Peyer's patch (tissue), 4 donors: ENCODE results near the gene RAN. TPM values are rescaled to one million over a fixed set of nuclear protein-coding genes. Genes with fewer than 3 reads are reported as not detected.
A peak's percentile ranks its signal among the peaks of the same experiment; 100 is the strongest.

Experiments used
- DNase-seq, 3 donors: peaks; one replicate each; pipeline ENCODE4 v3.0.0-alpha.2; 2017 to 2019
- H3K27ac ChIP-seq, 4 donors: fragments of 200-600 bp; sonication (generic); one replicate each; pipeline ENCODE4 v1.5.1; 2016 to 2019
- H3K27me3 ChIP-seq, 2 donors: fragments of 200-600 bp; sonication (generic); one replicate each; pipeline ENCODE4 v1.5.1; 2019
- H3K36me3 ChIP-seq, 3 donors: fragments of 200-600 bp; sonication (generic); one replicate each; pipeline ENCODE4 v1.5.1; 2016 to 2019
- H3K4me1 ChIP-seq, 4 donors: fragments of 200-600 bp; sonication (generic); one replicate each; pipeline ENCODE4 v1.5.1; 2016 to 2019
- H3K4me3 ChIP-seq, 4 donors: fragments of 200-600 bp; sonication (generic); 1 replicate in 3 of 4; 2 replicates in 1 of 4; pipeline ENCODE4 v1.5.1; 2016 to 2019; ENCODE audit warnings: mild to moderate bottlenecking in 1 of 4
- H3K9me3 ChIP-seq, 4 donors: fragments of 200-600 bp; sonication (generic); one replicate each; pipeline ENCODE4 v1.5.1; 2016 to 2019; ENCODE audit warnings: mild to moderate bottlenecking in 1 of 4
- POLR2A ChIP-seq, 2 donors: fragments of 450-650 bp; IDR thresholded peaks; one replicate each; pipeline ENCODE4 v1.5.1; 2017; ENCODE audit warnings: antibody characterized with exemption in 2 of 2, mild to moderate bottlenecking in 2 of 2, moderate library complexity in 2 of 2
- total RNA-seq, 4 donors: library from RNA; depleted of rRNA; stranded (reverse); fragments of >200 nt; gene quantifications; one replicate each; pipeline ENCODE4 v1.1.0, GENCODE V29; 2016
- TF ChIP-seq, protein P1 (sequence below), 6 experiments: fragments of 450-650 bp in 4 of 6; fragments of 200-600 bp in 2 of 6; sonication (generic) in 1 of 6; IDR thresholded peaks; one replicate each; pipeline ENCODE4 v1.5.1; 2017 to 2019; ENCODE audit warnings: antibody characterized with exemption in 6 of 6, mild to moderate bottlenecking in 3 of 6, moderate library complexity in 1 of 6

Gene RAN
- total RNA-seq, 4 donors from 2014 or later: 48.4 to 154 (median 114) TPM

- no peak for DNase-seq
- TF ChIP-seq POLR2A (IDR thresholded peaks at IDR 0.05): no peak
- H3K27ac ChIP-seq: no peak overlapping the region
Measured at GRCh38 chr12:130829391-130830245, 42.2 kb upstream of the RAN start.

GRCh38 chr12:130830246-130830551 lies 41.7 kb upstream of the RAN start:
- H3K4me1 ChIP-seq: peaks cover 0 to 13% (median 0%) of the 10 kb centered on the region in 4 donors
- no peaks in the 10 kb centered on the region for H3K9me3 ChIP-seq
- H3K27ac ChIP-seq: no peak overlapping the region
- TF ChIP-seq, protein P1, sequence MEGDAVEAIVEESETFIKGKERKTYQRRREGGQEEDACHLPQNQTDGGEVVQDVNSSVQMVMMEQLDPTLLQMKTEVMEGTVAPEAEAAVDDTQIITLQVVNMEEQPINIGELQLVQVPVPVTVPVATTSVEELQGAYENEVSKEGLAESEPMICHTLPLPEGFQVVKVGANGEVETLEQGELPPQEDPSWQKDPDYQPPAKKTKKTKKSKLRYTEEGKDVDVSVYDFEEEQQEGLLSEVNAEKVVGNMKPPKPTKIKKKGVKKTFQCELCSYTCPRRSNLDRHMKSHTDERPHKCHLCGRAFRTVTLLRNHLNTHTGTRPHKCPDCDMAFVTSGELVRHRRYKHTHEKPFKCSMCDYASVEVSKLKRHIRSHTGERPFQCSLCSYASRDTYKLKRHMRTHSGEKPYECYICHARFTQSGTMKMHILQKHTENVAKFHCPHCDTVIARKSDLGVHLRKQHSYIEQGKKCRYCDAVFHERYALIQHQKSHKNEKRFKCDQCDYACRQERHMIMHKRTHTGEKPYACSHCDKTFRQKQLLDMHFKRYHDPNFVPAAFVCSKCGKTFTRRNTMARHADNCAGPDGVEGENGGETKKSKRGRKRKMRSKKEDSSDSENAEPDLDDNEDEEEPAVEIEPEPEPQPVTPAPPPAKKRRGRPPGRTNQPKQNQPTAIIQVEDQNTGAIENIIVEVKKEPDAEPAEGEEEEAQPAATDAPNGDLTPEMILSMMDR (IDR thresholded peaks at IDR 0.05): no peak
- TF ChIP-seq POLR2A (IDR thresholded peaks at IDR 0.05): no peak
- DNase-seq: no peak
- no peak overlapping the region for H3K4me3 ChIP-seq
- no peaks in the 10 kb centered on the region for H3K27me3 ChIP-seq
- H3K36me3 ChIP-seq: no peaks in the 10 kb centered on the region

More at GRCh38 chr12:130829391-130830245, 42.2 kb upstream of the RAN start:
- no peak overlapping the region for H3K4me3 ChIP-seq
- no peaks in the 10 kb centered on the region for H3K36me3 ChIP-seq
- H3K4me1 ChIP-seq: peaks cover 0 to 13% (median 0%) of the 10 kb centered on the region in 4 donors
- H3K9me3 ChIP-seq: no peaks in the 10 kb centered on the region
- H3K27me3 ChIP-seq: no peaks in the 10 kb centered on the region

DNA sequence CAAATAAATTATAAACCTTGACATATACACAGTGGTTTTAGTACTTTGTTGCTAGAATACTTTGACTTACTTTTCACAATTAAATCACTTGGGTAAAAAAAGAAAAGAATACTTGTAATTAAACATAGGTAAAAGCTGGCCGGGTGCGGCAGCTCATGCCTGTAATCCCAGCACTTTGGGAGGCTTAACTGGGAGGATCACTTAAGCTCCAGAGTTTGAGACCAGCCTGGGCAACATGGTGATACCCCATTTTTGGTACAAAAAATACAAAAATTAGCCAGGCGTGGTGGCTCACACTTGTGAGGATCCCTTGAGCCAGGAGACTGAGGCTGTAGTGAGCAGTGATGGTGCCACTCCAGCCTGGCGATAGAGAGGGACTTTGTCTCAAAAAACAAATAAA lies 40.6 kb upstream of the RAN start:
- H3K36me3 ChIP-seq: no peaks in the 10 kb centered on the region
- no peaks in the 10 kb centered on the region for H3K27me3 ChIP-seq
- no peaks in the 10 kb centered on the region for H3K9me3 ChIP-seq
- TF ChIP-seq, protein P1 (IDR thresholded peaks at IDR 0.05): no peak
- no peak for TF ChIP-seq POLR2A (IDR thresholded peaks at IDR 0.05)
- no peak overlapping the region for H3K27ac ChIP-seq
- no peak overlapping the region for H3K4me3 ChIP-seq
- DNase-seq: no peak
- peaks cover 0 to 13% (median 0%) of the 10 kb centered on the region in 4 donors for H3K4me1 ChIP-seq

GRCh38 chr12:130831876-130832405 lies 39.9 kb upstream of the RAN start:
- DNase-seq: no peak
- Histone ChIP-seq H3K9me3 (no peaks in the 10 kb centered on the region), H3K27me3 (no peaks in the 10 kb centered on the region), H3K4me1 (peaks cover 0 to 13% (median 0%) of the 10 kb centered on the region in 4 donors), H3K4me3 (no peak overlapping the region), H3K36me3 (no peaks in the 10 kb centered on the region), H3K27ac (no peak overlapping the region)
- TF ChIP-seq POLR2A (IDR thresholded peaks at IDR 0.05): no peak
- TF ChIP-seq, protein P1 (IDR thresholded peaks at IDR 0.05): no peak

- TF ChIP-seq, protein P1 (IDR thresholded peaks at IDR 0.05): no peak
- TF ChIP-seq POLR2A (IDR thresholded peaks at IDR 0.05): no peak
- H3K36me3 ChIP-seq: no peaks in the 10 kb centered on the region
- DNase-seq: no peak
- H3K4me1 ChIP-seq: peaks cover 0 to 14% (median 0%) of the 10 kb centered on the region in 4 donors
- H3K27ac ChIP-seq: no peak overlapping the region
- no peaks in the 10 kb centered on the region for H3K9me3 ChIP-seq
- no peak overlapping the region for H3K4me3 ChIP-seq
- H3K27me3 ChIP-seq: no peaks in the 10 kb centered on the region
Measured at GRCh38 chr12:130832561-130833209, 39.2 kb upstream of the RAN start.

- peak in 1 of 3 donors; percentile 43 for DNase-seq
- peaks cover 0 to 26% (median 4%) of the 10 kb centered on the region in 4 donors for H3K4me1 ChIP-seq
Measured at GRCh38 chr12:130835011-130835410, 36.9 kb upstream of the RAN start.

More at GRCh38 chr12:130835011-130835410, 36.9 kb upstream of the RAN start:
- H3K27ac ChIP-seq: no peak overlapping the region
- H3K36me3 ChIP-seq: no peaks in the 10 kb centered on the region
- TF ChIP-seq, protein P1 (IDR thresholded peaks at IDR 0.05): no peak
- TF ChIP-seq POLR2A (IDR thresholded peaks at IDR 0.05): no peak
- H3K27me3 ChIP-seq: no peaks in the 10 kb centered on the region
- no peaks in the 10 kb centered on the region for H3K9me3 ChIP-seq
- no peak overlapping the region for H3K4me3 ChIP-seq
